AG04449 (cell line): ENCODE results near the gene RUNX2.

Experiments
- CTCF ChIA-PET: fragments of 350-600 bp; formaldehyde crosslinking; extraction: SDS; loops from one replicate; lab custom pipeline; 2021; ENCODE audit warnings: antibody characterized with exemption; lab: Yijun Ruan, JAX
- POLR2A ChIA-PET: fragments of 400-600, 350-600 bp; formaldehyde crosslinking; extraction: SDS; loops from one replicate; lab custom pipeline; 2020; ENCODE audit warnings: antibody characterized with exemption, inconsistent platforms; lab: Yijun Ruan, JAX
- DNase-seq: peaks from one replicate; pipeline ENCODE4 v3.0.0-alpha.2; 2010; ENCODE audit warnings: low read depth, low spot score
- H3K4me3 ChIP-seq: 2 replicates; pipeline ENCODE4 v1.5.1; 2011; ENCODE audit warnings: low read depth, mild to moderate bottlenecking, control low read depth, low read length
- TF ChIP-seq, protein P1 (sequence below): IDR thresholded peaks from one replicate; pipeline ENCODE4 v1.5.1; 2011; ENCODE audit warnings: mild to moderate bottlenecking, moderate library complexity, low read length, control low read depth, inconsistent platforms; ENCODE audit not compliant: insufficient read depth; ENCODE audit errors: missing control alignments

RUNX2 gene

GRCh38 chr6:45643126-45643525 is 315.0 kb downstream of the RUNX2 start:
- ChIA-PET POLR2A (no interaction called here), CTCF (no interaction called here)
- TF ChIP-seq, protein P1, sequence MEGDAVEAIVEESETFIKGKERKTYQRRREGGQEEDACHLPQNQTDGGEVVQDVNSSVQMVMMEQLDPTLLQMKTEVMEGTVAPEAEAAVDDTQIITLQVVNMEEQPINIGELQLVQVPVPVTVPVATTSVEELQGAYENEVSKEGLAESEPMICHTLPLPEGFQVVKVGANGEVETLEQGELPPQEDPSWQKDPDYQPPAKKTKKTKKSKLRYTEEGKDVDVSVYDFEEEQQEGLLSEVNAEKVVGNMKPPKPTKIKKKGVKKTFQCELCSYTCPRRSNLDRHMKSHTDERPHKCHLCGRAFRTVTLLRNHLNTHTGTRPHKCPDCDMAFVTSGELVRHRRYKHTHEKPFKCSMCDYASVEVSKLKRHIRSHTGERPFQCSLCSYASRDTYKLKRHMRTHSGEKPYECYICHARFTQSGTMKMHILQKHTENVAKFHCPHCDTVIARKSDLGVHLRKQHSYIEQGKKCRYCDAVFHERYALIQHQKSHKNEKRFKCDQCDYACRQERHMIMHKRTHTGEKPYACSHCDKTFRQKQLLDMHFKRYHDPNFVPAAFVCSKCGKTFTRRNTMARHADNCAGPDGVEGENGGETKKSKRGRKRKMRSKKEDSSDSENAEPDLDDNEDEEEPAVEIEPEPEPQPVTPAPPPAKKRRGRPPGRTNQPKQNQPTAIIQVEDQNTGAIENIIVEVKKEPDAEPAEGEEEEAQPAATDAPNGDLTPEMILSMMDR: no peak
- no peak for DNase-seq
- H3K4me3 ChIP-seq: no peak overlapping the region

DNA sequence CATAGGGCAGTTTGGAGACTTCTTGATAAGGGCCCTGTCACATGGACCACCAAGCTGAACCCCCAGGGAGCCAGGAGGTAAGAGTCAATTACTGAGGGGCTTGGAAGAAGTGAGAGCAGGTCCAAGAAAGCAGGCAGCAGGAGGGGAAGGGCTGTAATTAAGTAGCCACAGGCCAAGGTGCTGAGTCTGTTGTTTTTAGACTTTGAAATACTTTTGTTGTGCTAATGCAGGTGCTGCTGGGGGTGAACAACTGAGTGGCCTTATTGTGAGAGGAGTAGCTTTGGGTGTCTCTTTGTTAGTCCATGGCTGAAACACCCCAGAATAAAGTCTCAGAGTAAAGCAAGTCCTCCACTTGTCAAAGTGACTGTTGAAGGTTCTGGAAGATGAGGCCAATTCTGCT is 316.6 kb downstream of the RUNX2 start:
- DNase-seq: no peak
- TF ChIP-seq, protein P1: no peak
- ChIA-PET POLR2A (no interaction called here), CTCF (interaction anchor here (1.5 kb wide), 2 partner anchors 10 to 286 kb away, joined by 3 to 4 read pairs; no protein-coding TSS in a partner anchor)
- H3K4me3 ChIP-seq: no peak overlapping the region

DNA sequence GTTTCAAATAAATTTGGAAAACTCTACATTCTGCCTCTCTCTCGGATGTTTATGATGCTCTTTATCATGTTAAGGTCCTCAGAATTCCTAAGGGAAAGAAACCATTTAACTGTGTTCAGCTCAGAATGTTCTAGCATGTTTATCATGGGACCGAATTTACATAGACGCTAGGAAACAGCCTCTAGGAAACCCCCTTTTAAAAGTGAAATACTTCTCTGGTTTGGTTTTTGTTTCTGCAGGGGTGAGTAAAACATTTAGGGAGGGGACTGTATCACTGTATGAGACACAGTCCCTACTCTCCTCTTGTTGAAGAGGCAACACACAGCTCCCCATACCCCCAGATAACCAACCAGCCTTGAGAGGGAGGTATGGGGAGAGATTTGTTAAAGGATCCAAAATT is 317.2 kb downstream of the RUNX2 start:
- ChIA-PET POLR2A (no interaction called here), CTCF (interaction anchor here (1.5 kb wide), 2 partner anchors 11 to 285 kb away, joined by 3 to 4 read pairs; no protein-coding TSS in a partner anchor)
- H3K4me3 ChIP-seq: no peak overlapping the region
- TF ChIP-seq, protein P1: no peak
- no peak for DNase-seq

GRCh38 chr6:45647341-45648261 is 319.5 kb downstream of the RUNX2 start:
- TF ChIP-seq, protein P1: no peak
- POLR2A ChIA-PET: no interaction called here
- CTCF ChIA-PET: interaction anchor here (1.0 kb wide), 1 partner anchor 9 kb away, joined by 3 read pairs; no protein-coding TSS in a partner anchor
- no peak overlapping the region for H3K4me3 ChIP-seq
- DNase-seq: no peak

DNA sequence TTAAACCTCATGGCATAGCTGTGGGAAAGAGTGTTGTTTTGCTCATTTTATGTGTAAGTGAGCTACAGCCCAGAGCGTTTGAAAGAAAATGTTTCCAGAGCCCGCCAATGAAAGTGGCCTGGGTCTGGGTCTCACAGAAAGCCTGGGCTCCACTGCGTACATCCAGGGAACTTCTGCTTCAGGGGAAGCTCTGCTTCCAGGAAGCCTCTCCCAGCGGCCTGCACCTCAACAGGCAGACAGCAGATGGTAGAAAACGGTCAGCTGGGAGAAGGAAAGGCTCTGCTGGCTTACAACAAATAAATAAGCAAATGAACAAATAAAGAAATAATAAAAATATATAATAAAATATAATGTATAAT is 320.1 kb downstream of the RUNX2 start:
- CTCF ChIA-PET: interaction anchor here (1.0 kb wide), 1 partner anchor 9 kb away, joined by 3 read pairs; no protein-coding TSS in a partner anchor

More for the DNA sequence above, 320.1 kb downstream of the RUNX2 start:
- TF ChIP-seq, protein P1: no peak
- DNase-seq: no peak
- no peak overlapping the region for H3K4me3 ChIP-seq
- POLR2A ChIA-PET: no interaction called here
